ENCODE measurements around the gene RAD18. TPM values are rescaled to one million over a fixed set of nuclear protein-coding genes. Genes with fewer than 3 reads are reported as not detected.

RAD18 gene
- total and polyA plus RNA-seq, 8 donors: 10.2 to 16.8 (median 13.1) TPM

GRCh38 chr3:8996681-8997121 lies 33.4 kb upstream of the RAD18 start:
- H3K36me3 ChIP-seq: no peaks in the 10 kb centered on the region

GRCh38 chr3:8996216-8996615 lies 32.9 kb upstream of the RAD18 start:
- no peak for TF ChIP-seq CTCF (IDR thresholded peaks at IDR 0.05)
- H3K4me1 ChIP-seq: no peaks in the 10 kb centered on the region
- no peak for DNase-seq
- ATAC-seq: no peak
- no peak overlapping the region for H3K4me3 ChIP-seq
- H3K36me3 ChIP-seq: no peaks in the 10 kb centered on the region
- H3K27me3 ChIP-seq: no peaks in the 10 kb centered on the region
- H3K9me3 ChIP-seq: no peaks in the 10 kb centered on the region
- intact Hi-C loops (cut with DNase I): no loop called here
- H3K27ac ChIP-seq: no peak overlapping the region

More at GRCh38 chr3:8996681-8997121, 33.4 kb upstream of the RAD18 start:
- H3K27me3 ChIP-seq: no peaks in the 10 kb centered on the region
- TF ChIP-seq CTCF (IDR thresholded peaks at IDR 0.05): no peak
- H3K4me3 ChIP-seq: no peak overlapping the region
- intact Hi-C loops (cut with DNase I): no loop called here
- DNase-seq (peak in 2 of 4 donors; percentile 57 to 82), ATAC-seq (peak; percentile 66)
- no peaks in the 10 kb centered on the region for H3K4me1 ChIP-seq
- H3K27ac ChIP-seq: peak overlapping the region in 1 of 2 donors; percentile 10
- H3K9me3 ChIP-seq: no peaks in the 10 kb centered on the region

DNA sequence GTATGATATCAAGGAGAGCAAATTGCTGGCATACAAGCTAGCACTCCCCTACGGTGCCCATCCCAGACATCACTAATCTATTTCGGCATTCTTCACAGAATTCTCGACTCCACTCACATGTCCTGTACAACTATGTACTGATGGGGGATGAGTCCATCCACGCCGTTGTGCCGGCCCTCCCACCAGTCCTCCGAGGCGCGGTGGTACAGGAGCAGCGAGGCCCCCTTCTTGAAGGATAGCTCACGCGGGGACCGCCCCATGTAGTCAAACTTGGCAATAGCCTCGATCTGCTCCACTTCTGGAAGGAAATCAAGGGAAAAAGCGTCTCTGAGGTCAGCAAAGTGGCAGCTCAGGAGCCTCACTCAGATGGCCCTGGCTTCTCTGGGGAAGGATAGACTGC lies 31.0 kb upstream of the RAD18 start:
- Histone ChIP-seq H3K4me3 (no peak overlapping the region), H3K9me3 (no peaks in the 10 kb centered on the region), H3K36me3 (no peaks in the 10 kb centered on the region), H3K27me3 (no peaks in the 10 kb centered on the region), H3K4me1 (no peaks in the 10 kb centered on the region), H3K27ac (no peak overlapping the region)
- no peak for ATAC-seq
- TF ChIP-seq CTCF (IDR thresholded peaks at IDR 0.05): no peak
- no peak for DNase-seq
- intact Hi-C loops (cut with DNase I): no loop called here

GRCh38 chr3:8993331-8993730 lies 30.1 kb upstream of the RAD18 start:
- DNase-seq (no peak), ATAC-seq (no peak)
- intact Hi-C loops (cut with DNase I): no loop called here

DNA sequence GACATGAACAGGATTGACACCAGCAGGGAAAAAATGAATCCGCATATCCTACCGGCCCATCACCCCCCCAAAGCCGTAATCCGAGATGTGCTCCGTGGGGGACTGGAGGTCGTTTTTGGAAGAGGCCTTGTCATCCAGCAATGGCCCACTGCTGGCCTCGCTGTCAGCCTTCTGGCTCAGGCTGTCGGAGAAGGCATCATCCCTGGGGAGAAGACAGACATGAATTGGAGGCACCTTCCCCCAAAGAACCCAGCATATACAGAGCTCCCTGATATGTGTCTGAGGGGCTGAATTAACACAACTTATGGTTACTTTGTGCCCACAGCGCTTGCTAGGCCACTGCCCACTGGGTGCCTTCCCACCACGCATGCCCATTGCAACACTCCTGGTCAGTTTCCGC lies 29.6 kb upstream of the RAD18 start:
- no peak for ATAC-seq
- no peaks in the 10 kb centered on the region for H3K36me3 ChIP-seq
- intact Hi-C loops (cut with DNase I): no loop called here
- H3K4me3 ChIP-seq: no peak overlapping the region
- H3K27me3 ChIP-seq: no peaks in the 10 kb centered on the region
- DNase-seq: no peak
- no peak for TF ChIP-seq CTCF (IDR thresholded peaks at IDR 0.05)
- H3K4me1 ChIP-seq: no peaks in the 10 kb centered on the region
- H3K9me3 ChIP-seq: no peaks in the 10 kb centered on the region
- no peak overlapping the region for H3K27ac ChIP-seq

More at GRCh38 chr3:8993331-8993730, 30.1 kb upstream of the RAD18 start:
- Histone ChIP-seq H3K27ac (no peak overlapping the region), H3K9me3 (no peaks in the 10 kb centered on the region), H3K36me3 (no peaks in the 10 kb centered on the region), H3K27me3 (no peaks in the 10 kb centered on the region), H3K4me3 (no peak overlapping the region), H3K4me1 (no peaks in the 10 kb centered on the region)
- no peak for TF ChIP-seq CTCF (IDR thresholded peaks at IDR 0.05)
